Measurements from ENCODE around the gene MIPEP. TPM values are rescaled to one million over a fixed set of nuclear protein-coding genes. Genes with fewer than 3 reads are reported as not detected.

MIPEP gene
- total RNA-seq, 2 donors from 2014 or later, result 26.2 to 27.1 TPM

GRCh38 chr13:23685416-23685815 lies 203.8 kb downstream of the MIPEP start:
- TF ChIP-seq POLR2AphosphoS5 (IDR thresholded peaks at IDR 0.05), result no peak
- TF ChIP-seq CTCF (IDR thresholded peaks at IDR 0.05), result no peak
- TF ChIP-seq POLR2A (IDR thresholded peaks at IDR 0.05), result no peak
- H3K27ac ChIP-seq, result no peak overlapping the region
- H3K4me3 ChIP-seq, result no peak overlapping the region
- H3K36me3 ChIP-seq, result no peaks in the 10 kb centered on the region
- 73% methylated on average over 1 of the region's 1 CpG for WGBS
- H3K9me3 ChIP-seq, result no peaks in the 10 kb centered on the region
- intact Hi-C loops (cut with DNase I), result no loop called here
- DNase-seq (ENCODE audit: low spot score), result no peak
- H3K4me1 ChIP-seq (replicated peaks), result no peaks in the 10 kb centered on the region
- no peaks in the 10 kb centered on the region for H3K27me3 ChIP-seq (replicated peaks; ENCODE audit: insufficient read depth)

DNA sequence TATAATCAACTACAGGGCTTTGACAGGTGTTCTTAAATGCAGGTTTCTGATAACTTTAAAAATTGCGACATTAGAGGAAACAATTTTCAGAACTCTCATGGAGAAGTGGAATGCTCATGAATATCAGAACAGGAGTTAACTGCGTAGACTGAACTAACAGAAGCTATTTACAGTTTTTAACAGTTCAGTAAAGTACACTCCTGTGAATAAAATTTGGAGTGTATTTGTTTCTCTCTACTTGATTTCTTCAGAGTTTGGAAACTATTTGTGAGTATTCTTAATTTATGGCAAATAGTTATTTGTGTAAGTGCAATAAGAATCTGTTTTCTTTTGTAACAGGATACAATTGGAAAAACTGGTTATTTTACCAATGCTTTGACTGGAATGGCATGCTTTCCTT lies 204.6 kb downstream of the MIPEP start:
- 98% methylated on average over 2 of the region's 2 CpGs for WGBS
- Histone ChIP-seq H3K36me3 (no peaks in the 10 kb centered on the region), H3K27ac (no peak overlapping the region), H3K9me3 (no peaks in the 10 kb centered on the region), H3K4me3 (no peak overlapping the region), H3K27me3 (replicated peaks; ENCODE audit: insufficient read depth) (no peaks in the 10 kb centered on the region), H3K4me1 (replicated peaks) (no peaks in the 10 kb centered on the region)
- intact Hi-C loops (cut with DNase I), result no loop called here
- no peak for DNase-seq (ENCODE audit: low spot score)
- no peak for TF ChIP-seq POLR2A (IDR thresholded peaks at IDR 0.05)
- TF ChIP-seq CTCF (IDR thresholded peaks at IDR 0.05), result no peak
- no peak for TF ChIP-seq POLR2AphosphoS5 (IDR thresholded peaks at IDR 0.05)

DNA sequence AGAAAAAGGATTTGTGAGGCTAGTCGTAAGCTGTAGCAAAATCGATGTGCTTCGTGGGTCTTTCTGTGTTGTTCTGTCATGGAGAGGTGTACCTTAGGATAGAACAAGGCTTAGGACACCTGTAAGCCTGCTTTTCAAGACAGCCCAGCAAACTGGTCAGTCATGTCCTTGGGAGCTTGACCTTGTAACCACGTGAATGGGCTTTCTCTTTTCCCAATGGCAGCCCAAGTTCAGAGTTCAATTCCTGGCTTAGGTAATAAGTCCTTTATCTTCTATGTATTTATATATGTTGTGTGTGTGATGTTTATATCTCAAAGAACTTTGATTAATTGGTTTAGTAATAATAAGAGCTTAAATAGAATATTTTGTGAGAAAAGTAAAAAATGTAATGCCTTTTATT lies 206.1 kb downstream of the MIPEP start:
- Histone ChIP-seq H3K36me3 (no peaks in the 10 kb centered on the region), H3K4me3 (no peak overlapping the region), H3K4me1 (replicated peaks) (no peaks in the 10 kb centered on the region), H3K9me3 (no peaks in the 10 kb centered on the region), H3K27ac (no peak overlapping the region), H3K27me3 (replicated peaks; ENCODE audit: insufficient read depth) (no peaks in the 10 kb centered on the region)
- DNase-seq (ENCODE audit: low spot score), result no peak
- intact Hi-C loops (cut with DNase I), result no loop called here
- WGBS, result 89% methylated on average over 4 of the region's 4 CpGs
- TF ChIP-seq POLR2A (IDR thresholded peaks at IDR 0.05) (no peak), POLR2AphosphoS5 (IDR thresholded peaks at IDR 0.05) (no peak), CTCF (IDR thresholded peaks at IDR 0.05) (no peak)

DNA sequence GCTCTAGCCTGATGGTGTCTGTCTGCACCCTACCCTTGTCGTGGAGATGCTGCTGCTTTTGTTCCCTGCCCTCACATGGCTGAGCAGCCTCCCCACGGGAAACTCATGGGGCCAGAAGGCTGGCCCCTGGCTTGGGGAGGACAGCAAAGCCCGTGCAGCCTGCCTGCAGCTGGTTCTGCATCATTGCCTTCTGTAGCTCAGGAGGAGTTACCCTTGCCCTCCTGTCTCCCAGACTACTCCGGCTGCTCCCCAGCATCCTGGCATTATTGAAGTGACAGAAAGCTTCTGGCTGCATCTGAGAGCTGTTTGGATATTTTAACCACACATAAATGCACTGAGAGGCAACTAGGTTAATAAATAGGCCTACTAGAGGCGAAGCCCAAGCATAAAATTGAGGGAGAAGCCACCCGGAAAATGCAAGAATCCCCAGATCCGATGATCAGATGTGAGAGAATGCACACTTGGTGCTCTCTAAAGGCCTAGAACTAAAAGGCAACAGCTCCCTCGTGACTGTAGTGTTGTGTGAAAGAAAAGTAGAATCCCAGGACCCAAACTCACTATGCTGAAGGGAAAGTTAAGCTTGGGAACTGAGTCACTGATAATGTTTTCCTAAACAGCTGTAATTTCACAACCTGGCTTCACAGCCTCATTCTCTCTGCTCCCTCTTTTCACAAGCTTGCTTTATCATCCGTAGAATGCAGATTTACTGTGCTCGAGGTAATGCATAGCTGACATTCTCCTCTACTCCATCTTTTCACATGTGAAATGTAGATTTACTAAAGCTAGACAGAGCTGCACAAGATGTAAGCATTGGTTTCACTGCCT lies 208.1 kb downstream of the MIPEP start:
- H3K4me3 ChIP-seq, result no peak overlapping the region
- DNase-seq (ENCODE audit: low spot score), result no peak
- 78% methylated on average over 10 of the region's 10 CpGs for WGBS
- H3K36me3 ChIP-seq, result no peaks in the 10 kb centered on the region
- no peaks in the 10 kb centered on the region for H3K9me3 ChIP-seq
- no peaks in the 10 kb centered on the region for H3K4me1 ChIP-seq (replicated peaks)
- intact Hi-C loops (cut with DNase I), result no loop called here
- no peak for TF ChIP-seq CTCF (IDR thresholded peaks at IDR 0.05)
- TF ChIP-seq POLR2A (IDR thresholded peaks at IDR 0.05), result no peak
- no peak overlapping the region for H3K27ac ChIP-seq
- H3K27me3 ChIP-seq (replicated peaks; ENCODE audit: insufficient read depth), result no peaks in the 10 kb centered on the region

Small RNAs within 50 kb of the gene (small RNA-seq; reads per million reads assigned to genes)
- gene MTCO3P2, result 0 reads per million in 2 donors

Other genes starting within 250 kb of the MIPEP start
- gene C1QTNF9B, start 8.1 kb upstream of the MIPEP start, total RNA-seq, result 1 to 10 TPM in 1 of 2 donors, not detected in 1; 2.4 TPM

Data from prostate gland (tissue), 2 donors.